Psoas muscle (tissue), 8 donors: ENCODE data around the gene MYO10. TPM values are rescaled to one million over a fixed set of nuclear protein-coding genes. Genes with fewer than 3 reads are reported as not detected.
A peak's percentile ranks its signal among the peaks of the same experiment; 100 is the strongest.

ENCODE experiments used
- ATAC-seq, 4 donors: fragments of 200-7000 bp; cut with Tn5 transposase; one replicate each; pipeline ENCODE4 v1.9.1; 2020; ENCODE audit warnings: moderate library complexity in 3 of 4, mild to moderate bottlenecking in 2 of 4
- DNase-seq, 2 donors: peaks; one replicate each; pipeline ENCODE4 v3.0.0-alpha.2; 2020
- H3K27ac ChIP-seq: fragments of 200-600 bp; one replicate; pipeline ENCODE4 v1.8.0; 2022
- H3K27me3 ChIP-seq, 3 donors: fragments of 200-600 bp in 1 of 3; one replicate each; pipeline versions ENCODE4 v1.6.1 to v1.8.0; 2013 to 2022; ENCODE audit warnings: low read length in 2 of 3, mild to moderate bottlenecking in 2 of 3, moderate library complexity in 1 of 3; ENCODE audit not compliant: insufficient read depth in 3 of 3
- H3K36me3 ChIP-seq, 2 donors: fragments of 200-600 bp in 1 of 2; one replicate each; pipeline versions ENCODE4 v1.6.1 to v1.8.0; 2013 to 2022; ENCODE audit warnings: low read depth in 1 of 2, mild to moderate bottlenecking in 1 of 2, moderate library complexity in 1 of 2; ENCODE audit not compliant: insufficient read depth in 1 of 2
- H3K4me1 ChIP-seq: fragments of 200-600 bp; one replicate; pipeline ENCODE4 v1.8.0; 2022
- H3K4me3 ChIP-seq: fragments of 200-600 bp; one replicate; pipeline ENCODE4 v1.8.0; 2022; ENCODE audit warnings: mild to moderate bottlenecking
- H3K9me3 ChIP-seq: fragments of 200-600 bp; one replicate; pipeline ENCODE4 v1.8.0; 2022
- CTCF ChIP-seq: fragments of 200-600 bp; IDR thresholded peaks from one replicate; pipeline ENCODE4 v1.8.0; 2022; ENCODE audit warnings: antibody characterized with exemption
- WGBS, 3 donors: extraction: QIAGEN DNeasy Blood & Tissue Kit; methylation state at CpG; one replicate each; pipeline versions ENCODE4 v1.1.6 to v1.1.7; 2013; 5-methylcytosine and 5-hydroxymethylcytosine counted together
- intact Hi-C, 2 donors: fragments of 100-400 bp; cut with DNase I; formaldehyde crosslinking; loops; one replicate each; pipeline versions ENCODE4 v1.11.0 to v1.14.2; 2022
- polyA plus RNA-seq, 3 donors: library from polyadenylated mRNA; stranded (reverse); fragments of 200-250 nt; gene quantifications; one replicate each; pipeline ENCODE4 v1.2.3, GENCODE V29; 2013
- total RNA-seq, 4 donors: library from RNA; stranded (reverse); fragmentation: NEBNext Ultra II Directional in 2 of 4; extraction: Animal tissue kit (Norgen Biotek cat#: 25700) in 2 of 4; gene quantifications; one replicate each; pipeline versions ENCODE4 v1.2.1 to v1.2.4, GENCODE V29; 2021 to 2023
- donor health status: healthy with polysubstance abuse.
- donor health status: DM: no; HTN: no; CAD: no; lungs with moderate emphysema.
- donor health status: Bipolar disorder and iron deficiency.
- donor health status: healthy.
- donor health status: DM: yes; HTN: yes; CAD: no.
- donor health status: DM: no; HTN: no; CAD: no.
- donor health status: DM: no; HTN: no; CAD: no.
- donor health status: DM: yes; HTN: yes; CAD: no.

Gene MYO10
- total and polyA plus RNA-seq, 7 donors: 1.8 to 10.9 (median 10.0) TPM

GRCh38 chr5:16812448-16812847 is 123.6 kb downstream of the MYO10 start:
- H3K36me3 ChIP-seq: no peaks in the 10 kb centered on the region
- WGBS, 3 donors: 76 to 82% (median 80%) methylated on average over 3 of the region's 3 CpGs
- no peak for ATAC-seq

GRCh38 chr5:16810208-16810854 is 125.8 kb downstream of the MYO10 start:
- H3K4me3 ChIP-seq: no peak overlapping the region
- peak in 1 of 4 donors; percentile 3 for ATAC-seq
- 69 to 82% (median 69%) methylated on average over 9 of the region's 9 CpGs for WGBS, 3 donors

More at GRCh38 chr5:16812448-16812847, 123.6 kb downstream of the MYO10 start:
- H3K9me3 ChIP-seq: no peaks in the 10 kb centered on the region
- peaks cover 12% of the 10 kb centered on the region for H3K4me1 ChIP-seq
- no peak for TF ChIP-seq CTCF
- intact Hi-C loops: no loop called here
- no peak for DNase-seq
- H3K27ac ChIP-seq: no peak overlapping the region
- no peak overlapping the region for H3K4me3 ChIP-seq
- no peaks in the 10 kb centered on the region for H3K27me3 ChIP-seq

GRCh38 chr5:16809395-16810207 is 126.5 kb downstream of the MYO10 start:
- 37 to 51% (median 42%) methylated on average over 12 of the region's 12 CpGs for WGBS, 3 donors
- H3K27ac ChIP-seq: no peak overlapping the region
- no peaks in the 10 kb centered on the region for H3K27me3 ChIP-seq
- no peak for DNase-seq
- intact Hi-C loops: no loop called here
- peaks cover 12% of the 10 kb centered on the region for H3K4me1 ChIP-seq
- no peak overlapping the region for H3K4me3 ChIP-seq
- peak; percentile 54 to 67 (median 62) for ATAC-seq
- H3K36me3 ChIP-seq: no peaks in the 10 kb centered on the region
- TF ChIP-seq CTCF: no peak
- no peaks in the 10 kb centered on the region for H3K9me3 ChIP-seq

More at GRCh38 chr5:16810208-16810854, 125.8 kb downstream of the MYO10 start:
- no peak for DNase-seq
- no peak for TF ChIP-seq CTCF
- Histone ChIP-seq H3K9me3 (no peaks in the 10 kb centered on the region), H3K36me3 (no peaks in the 10 kb centered on the region), H3K4me1 (peaks cover 12% of the 10 kb centered on the region), H3K27me3 (no peaks in the 10 kb centered on the region), H3K27ac (no peak overlapping the region)
- intact Hi-C loops: no loop called here

GRCh38 chr5:16809010-16809394 is 127.1 kb downstream of the MYO10 start:
- no peak for TF ChIP-seq CTCF

More at GRCh38 chr5:16809010-16809394, 127.1 kb downstream of the MYO10 start:
- H3K36me3 ChIP-seq: no peaks in the 10 kb centered on the region
- DNase-seq: no peak
- H3K4me3 ChIP-seq: no peak overlapping the region
- no peak for ATAC-seq
- peaks cover 12% of the 10 kb centered on the region for H3K4me1 ChIP-seq
- intact Hi-C loops: no loop called here
- no peaks in the 10 kb centered on the region for H3K9me3 ChIP-seq
- WGBS, 3 donors: 94 to 97% (median 97%) methylated on average over 11 of the region's 11 CpGs
- H3K27ac ChIP-seq: no peak overlapping the region
- no peaks in the 10 kb centered on the region for H3K27me3 ChIP-seq
